ENCODE data around the gene RBM33. TPM values are rescaled to one million over a fixed set of nuclear protein-coding genes. Genes with fewer than 3 reads are reported as not detected.

The RBM33 gene
- total RNA-seq, 1 donor from 2014 or later = 30.8 TPM

GRCh38 chr7:155741082-155741481, 96.6 kb downstream of the RBM33 start:
- DNase-seq = no peak
- H3K9me3 ChIP-seq (replicated peaks) = no peaks in the 10 kb centered on the region
- intact Hi-C loops (cut with micrococcal nuclease) = no loop called here
- H3K27me3 ChIP-seq (ENCODE audit: low read depth) = no peaks in the 10 kb centered on the region
- no peak overlapping the region for H3K27ac ChIP-seq (replicated peaks)
- H3K36me3 ChIP-seq = peaks cover 83% of the 10 kb centered on the region
- no peak overlapping the region for H3K4me3 ChIP-seq
- no peak for TF ChIP-seq CTCF (IDR thresholded peaks at IDR 0.05; ENCODE audit: borderline replicate concordance)
- H3K4me1 ChIP-seq = no peaks in the 10 kb centered on the region

GRCh38 chr7:155741805-155742204, 97.3 kb downstream of the RBM33 start:
- Histone ChIP-seq H3K36me3 (peaks cover 86% of the 10 kb centered on the region), H3K9me3 (replicated peaks) (no peaks in the 10 kb centered on the region), H3K4me3 (no peak overlapping the region), H3K27ac (replicated peaks) (no peak overlapping the region), H3K4me1 (peaks cover 2% of the 10 kb centered on the region), H3K27me3 (ENCODE audit: low read depth) (no peaks in the 10 kb centered on the region)
- intact Hi-C loops (cut with micrococcal nuclease) = no loop called here
- DNase-seq = no peak
- no peak for TF ChIP-seq CTCF (IDR thresholded peaks at IDR 0.05; ENCODE audit: borderline replicate concordance)

GRCh38 chr7:155743177-155743576, 98.7 kb downstream of the RBM33 start:
- no peak overlapping the region for H3K27ac ChIP-seq (replicated peaks)
- intact Hi-C loops (cut with micrococcal nuclease) = no loop called here

GRCh38 chr7:155744971-155745683, 100.7 kb downstream of the RBM33 start:
- no peak for TF ChIP-seq CTCF (IDR thresholded peaks at IDR 0.05; ENCODE audit: borderline replicate concordance)
- intact Hi-C loops (cut with micrococcal nuclease) = no loop called here
- Histone ChIP-seq H3K4me1 (peaks cover 33% of the 10 kb centered on the region), H3K36me3 (peaks cover 61% of the 10 kb centered on the region), H3K27me3 (ENCODE audit: low read depth) (no peaks in the 10 kb centered on the region), H3K9me3 (replicated peaks) (no peaks in the 10 kb centered on the region), H3K4me3 (no peak overlapping the region), H3K27ac (replicated peaks) (no peak overlapping the region)
- DNase-seq = no peak

More at GRCh38 chr7:155743177-155743576, 98.7 kb downstream of the RBM33 start:
- Histone ChIP-seq H3K4me1 (peaks cover 16% of the 10 kb centered on the region), H3K36me3 (peaks cover 78% of the 10 kb centered on the region), H3K27me3 (ENCODE audit: low read depth) (no peaks in the 10 kb centered on the region), H3K4me3 (no peak overlapping the region), H3K9me3 (replicated peaks) (no peaks in the 10 kb centered on the region)
- DNase-seq = no peak
- no peak for TF ChIP-seq CTCF (IDR thresholded peaks at IDR 0.05; ENCODE audit: borderline replicate concordance)

GRCh38 chr7:155745737-155746136, 101.3 kb downstream of the RBM33 start:
- Histone ChIP-seq H3K27ac (replicated peaks) (no peak overlapping the region), H3K27me3 (ENCODE audit: low read depth) (no peaks in the 10 kb centered on the region), H3K9me3 (replicated peaks) (no peaks in the 10 kb centered on the region), H3K4me1 (peaks cover 39% of the 10 kb centered on the region), H3K36me3 (peaks cover 55% of the 10 kb centered on the region), H3K4me3 (no peak overlapping the region)
- intact Hi-C loops (cut with micrococcal nuclease) = no loop called here
- no peak for TF ChIP-seq CTCF (IDR thresholded peaks at IDR 0.05; ENCODE audit: borderline replicate concordance)
- no peak for DNase-seq
